NCI-H1436 (cell line): Measurements from ENCODE around the gene COL4A2.
"Not testable (repeated sequence)": the region's sequence is repeated elsewhere in the genome, so short reads cannot be mapped to it uniquely, and the experiment has no call there.

Experiments
- DNase-seq: peaks from one replicate; lab custom pipeline; 2025; lab: John Stamatoyannopoulos, UW

The COL4A2 gene

DNA sequence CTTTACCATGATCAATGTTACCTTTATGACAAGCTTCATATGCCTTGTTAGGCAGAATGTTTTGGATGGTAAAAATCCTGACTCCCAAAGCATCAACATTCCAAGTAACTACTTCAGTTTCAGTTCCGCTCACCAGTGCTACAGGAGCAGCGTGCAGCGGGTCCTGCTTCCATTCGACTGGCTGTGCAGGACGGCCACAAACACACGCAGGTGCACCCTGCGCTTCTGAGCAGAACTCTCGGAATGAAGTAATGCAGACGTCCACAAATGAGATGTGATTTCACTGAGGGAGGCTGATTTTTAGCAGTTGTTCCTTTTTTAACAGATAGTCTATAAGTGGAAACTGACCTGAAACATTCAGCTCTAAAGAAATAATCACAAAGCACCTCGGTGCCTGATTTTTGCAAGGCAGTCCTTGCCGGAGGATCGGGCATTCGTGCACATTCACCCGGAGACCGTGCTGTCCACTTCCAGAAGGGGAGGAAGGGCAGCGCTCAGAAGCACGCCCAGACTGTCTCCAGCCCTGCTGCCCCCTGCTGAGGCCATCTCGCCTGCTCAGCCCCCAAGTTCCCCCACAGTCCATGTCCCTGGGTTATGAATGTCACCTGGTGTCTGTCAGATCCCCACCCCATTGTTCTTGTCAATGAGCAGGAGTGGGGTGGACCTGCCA is 168.6 kb downstream of the COL4A2 start:
- DNase-seq = no peak

DNA sequence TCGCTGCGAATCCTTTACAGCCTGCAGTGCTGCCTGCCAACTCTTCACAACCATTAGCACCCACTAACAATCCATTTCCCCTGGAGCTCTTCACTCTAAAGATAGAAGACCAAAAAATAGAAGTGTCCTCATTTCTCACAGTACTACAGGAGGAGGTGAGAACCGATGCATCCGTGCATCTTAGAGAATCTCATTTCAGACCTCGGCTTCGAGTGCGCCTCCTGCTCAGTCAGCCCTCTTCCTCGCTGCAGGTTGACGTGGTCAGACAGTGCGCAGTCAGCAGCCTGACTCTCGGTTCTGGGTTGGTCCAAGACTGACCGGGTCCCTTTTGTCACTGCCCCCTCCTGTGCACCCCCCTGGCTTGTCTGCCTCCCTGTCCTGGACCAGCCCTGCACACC is 169.1 kb downstream of the COL4A2 start:
- no peak for DNase-seq

DNA sequence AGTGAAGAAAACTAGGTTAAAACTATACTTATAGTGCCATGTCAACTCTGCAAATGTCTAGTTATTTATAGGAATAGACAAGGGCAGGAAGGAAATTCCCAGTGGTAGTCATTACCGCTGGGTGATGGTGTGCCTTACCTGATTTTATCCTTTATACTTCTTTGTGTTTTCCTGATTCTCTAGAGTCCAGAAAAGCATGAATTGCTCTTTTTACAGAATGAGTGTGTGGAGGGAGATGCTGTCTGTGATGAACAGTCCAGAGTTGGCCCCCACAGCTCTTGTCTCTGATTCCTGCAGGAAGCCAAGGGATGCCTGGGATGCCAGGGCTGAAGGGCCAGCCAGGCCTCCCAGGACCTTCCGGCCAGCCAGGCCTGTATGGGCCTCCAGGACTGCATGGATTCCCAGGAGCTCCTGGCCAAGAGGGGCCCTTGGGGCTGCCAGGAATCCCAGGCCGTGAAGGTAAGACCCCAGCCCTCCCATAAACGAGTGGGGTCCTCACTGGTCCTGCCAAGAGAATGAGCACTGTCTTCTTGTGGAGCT is 170.7 kb downstream of the COL4A2 start:
- no peak for DNase-seq

DNA sequence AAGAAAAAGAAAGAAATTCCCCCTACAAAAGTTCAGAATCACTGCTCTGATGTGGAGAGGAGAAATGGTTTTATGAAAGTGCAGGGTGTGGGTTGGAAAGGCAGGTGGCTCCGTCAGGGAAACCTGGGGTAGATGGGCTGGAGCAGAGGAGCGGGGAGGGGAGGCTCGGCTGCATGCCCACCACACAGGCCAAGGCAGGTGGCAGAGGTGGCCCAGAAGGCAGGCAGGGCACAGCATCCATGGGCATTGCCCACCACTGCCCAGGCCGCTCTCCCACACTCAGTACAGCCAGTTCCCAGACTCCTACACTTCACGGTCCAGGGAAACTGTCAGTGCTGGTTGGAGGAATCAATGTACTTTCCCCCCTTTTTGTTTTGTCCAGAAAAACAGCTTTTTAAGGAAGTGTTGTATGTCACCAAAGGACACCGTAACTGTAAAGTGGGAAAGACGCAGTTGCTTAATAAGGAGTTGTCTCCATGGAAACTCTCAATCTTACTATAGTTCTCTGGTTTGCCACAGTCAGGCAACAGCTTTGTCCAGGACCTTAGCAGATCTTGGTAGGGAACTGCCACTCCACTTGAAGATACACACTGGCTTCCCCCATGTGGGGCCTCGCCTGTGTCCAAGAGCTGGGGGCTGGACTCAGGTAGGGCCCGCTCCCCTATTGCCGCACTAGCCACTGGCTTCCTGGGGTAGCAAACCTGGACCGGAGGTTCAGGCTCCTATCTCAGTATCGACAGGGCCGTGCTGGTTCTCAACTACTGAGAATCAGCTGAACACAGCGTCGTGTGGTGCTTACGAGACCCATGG is 171.5 kb downstream of the COL4A2 start:
- no peak for DNase-seq

DNA sequence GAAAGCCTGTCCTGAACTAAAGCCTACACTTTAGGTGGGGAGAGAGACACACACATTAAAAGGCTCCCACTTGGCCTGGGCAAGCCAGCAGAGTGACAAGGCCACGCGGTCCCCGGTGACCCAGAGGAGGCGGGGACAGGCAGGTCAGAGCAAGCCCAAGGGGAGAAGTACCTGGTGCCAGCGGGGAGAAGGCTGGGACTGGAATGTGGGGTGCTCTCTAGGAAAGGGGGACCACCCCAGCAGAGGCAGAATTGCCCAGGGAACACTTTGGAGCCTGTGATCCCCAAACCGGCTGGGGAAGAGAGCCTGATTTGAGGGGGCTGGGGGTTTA is 172.1 kb downstream of the COL4A2 start:
- DNase-seq = no peak

DNA sequence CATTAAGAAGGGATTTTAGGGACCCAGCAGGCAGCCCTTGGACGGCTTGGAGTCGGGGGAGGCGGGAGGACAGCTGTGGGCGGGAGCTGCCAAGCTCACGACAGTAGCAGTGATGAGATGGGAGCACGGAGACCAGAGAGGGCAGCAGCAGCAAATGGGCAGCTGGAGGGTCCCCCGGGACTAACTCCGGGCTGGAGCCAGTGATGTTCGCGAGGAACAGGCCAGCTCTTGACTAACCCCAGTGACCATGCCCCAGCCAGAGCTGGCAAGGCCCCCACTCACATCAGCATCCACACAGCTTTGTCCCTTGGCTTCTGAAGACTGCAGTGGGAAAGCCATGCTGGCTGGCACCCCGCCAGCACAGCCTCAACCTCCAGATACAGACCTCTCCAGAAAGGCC is 172.6 kb downstream of the COL4A2 start:
- no peak for DNase-seq

- DNase-seq = no peak
Observed at GRCh38 chr13:110480161-110480560, 173.1 kb downstream of the COL4A2 start.

DNA sequence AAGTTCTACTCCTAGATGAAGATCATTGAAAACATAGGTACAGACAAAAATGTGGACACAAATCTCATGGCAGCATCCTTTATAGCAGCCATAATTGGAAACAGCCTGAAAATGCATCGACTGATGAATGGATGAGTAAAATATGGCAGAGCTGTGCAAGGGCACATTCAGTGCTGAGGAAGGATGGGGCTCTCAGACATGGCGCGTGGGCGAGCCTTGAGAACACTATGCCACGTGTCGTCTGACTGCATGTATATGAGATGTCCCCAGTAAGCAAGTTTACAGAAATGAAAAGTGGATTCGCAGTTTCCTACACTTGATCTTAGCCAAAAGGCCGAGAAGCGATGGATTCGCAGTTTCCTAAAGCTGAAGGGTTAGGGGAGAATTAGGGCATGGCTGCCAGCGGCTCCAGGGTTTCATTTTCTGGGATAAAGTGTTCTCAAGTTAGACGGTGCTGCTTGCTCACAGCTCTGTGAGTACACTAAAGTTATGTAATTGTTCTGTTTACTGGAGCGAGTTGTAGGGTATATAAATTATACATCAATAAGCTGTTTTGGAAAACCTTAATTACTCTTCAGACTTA is 176.4 kb downstream of the COL4A2 start:
- DNase-seq = no peak

DNA sequence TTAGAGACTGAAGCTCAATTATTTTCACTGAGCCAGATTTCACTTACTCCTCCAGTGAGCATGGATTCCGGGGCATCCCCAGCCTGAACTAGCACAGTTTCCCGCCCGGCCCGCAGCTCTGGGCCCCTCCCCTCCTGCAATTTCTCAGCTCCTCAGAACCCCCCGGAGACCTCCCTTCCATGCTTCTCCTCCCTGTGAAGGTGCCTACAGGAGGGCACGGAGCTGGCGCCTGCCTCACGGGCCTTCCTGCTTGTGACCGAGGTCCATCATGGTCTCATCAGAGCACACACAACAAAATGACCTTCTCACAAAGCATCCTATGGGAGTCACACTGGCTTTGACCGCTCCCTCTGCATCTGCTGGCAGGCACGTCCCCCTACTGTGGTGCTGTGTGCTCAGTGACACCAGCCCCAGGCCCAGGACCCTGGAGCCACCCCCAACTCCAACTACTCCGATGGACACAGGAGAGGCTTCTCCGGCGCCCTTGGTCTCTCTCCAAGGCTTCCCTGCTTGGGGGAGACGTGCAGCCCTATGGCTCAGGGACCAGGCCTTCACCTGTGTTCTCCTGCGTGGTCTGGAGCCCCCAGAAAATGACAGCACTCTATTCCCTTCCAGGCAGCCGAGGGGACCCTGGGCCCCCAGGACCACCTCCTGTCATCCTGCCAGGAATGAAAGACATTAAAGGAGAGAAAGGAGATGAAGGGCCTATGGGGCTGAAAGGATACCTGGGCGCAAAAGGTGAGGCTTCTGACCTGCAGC is 177.4 kb downstream of the COL4A2 start:
- DNase-seq = no peak

GRCh38 chr13:110485604-110486003 is 178.5 kb downstream of the COL4A2 start:
- no peak for DNase-seq

DNA sequence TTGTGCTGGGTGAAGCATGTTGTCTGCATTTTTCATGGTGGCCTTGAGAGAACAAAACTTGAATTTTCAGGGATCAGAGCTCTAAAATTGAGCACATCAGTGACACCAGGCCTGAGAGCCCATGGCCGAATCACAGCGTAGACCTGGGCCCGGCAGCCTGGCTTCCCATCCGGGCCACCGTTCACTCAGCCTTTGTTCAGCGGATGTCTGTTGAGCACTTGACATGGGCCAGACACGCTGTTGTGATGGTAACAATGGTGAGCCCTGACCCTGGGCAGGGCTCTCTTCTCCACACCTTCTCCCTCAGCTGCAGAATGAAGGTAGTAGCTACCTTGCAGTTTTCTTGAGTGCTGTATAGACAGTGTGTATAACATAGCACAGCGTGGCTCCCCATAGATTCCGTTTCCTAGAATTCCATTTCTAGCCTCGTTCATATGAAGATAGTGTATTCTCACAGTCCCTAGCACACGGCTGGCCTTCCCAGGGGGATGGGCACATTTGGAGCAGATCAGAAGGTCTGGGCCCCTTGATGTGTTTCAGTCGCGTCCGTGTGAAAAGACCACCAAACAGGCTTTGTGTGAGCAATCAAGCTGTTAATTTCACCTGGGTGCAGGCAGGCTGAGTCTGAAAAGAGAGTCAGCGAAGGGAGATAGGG is 179.1 kb downstream of the COL4A2 start:
- no peak for DNase-seq

DNA sequence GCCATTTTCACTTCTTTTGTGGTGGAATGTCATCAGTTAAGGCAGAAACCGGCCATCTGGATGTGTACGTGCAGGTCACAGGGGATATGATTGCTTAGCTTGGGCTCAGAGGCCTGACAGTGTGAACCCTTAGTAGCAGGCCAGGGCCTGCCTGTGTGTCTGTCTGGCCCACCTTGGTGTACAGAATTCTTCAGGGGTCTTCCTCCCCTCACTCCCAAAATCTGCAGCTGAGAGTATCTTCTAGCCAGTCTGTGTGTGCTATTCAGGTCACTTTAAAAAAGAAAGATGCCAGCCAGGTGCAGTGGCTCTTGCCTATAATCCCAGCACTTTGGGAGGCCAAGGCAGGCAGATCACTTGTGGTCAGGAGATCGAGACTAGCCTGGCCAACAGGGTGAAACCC is 179.8 kb downstream of the COL4A2 start:
- not testable (repeated sequence) for DNase-seq

DNA sequence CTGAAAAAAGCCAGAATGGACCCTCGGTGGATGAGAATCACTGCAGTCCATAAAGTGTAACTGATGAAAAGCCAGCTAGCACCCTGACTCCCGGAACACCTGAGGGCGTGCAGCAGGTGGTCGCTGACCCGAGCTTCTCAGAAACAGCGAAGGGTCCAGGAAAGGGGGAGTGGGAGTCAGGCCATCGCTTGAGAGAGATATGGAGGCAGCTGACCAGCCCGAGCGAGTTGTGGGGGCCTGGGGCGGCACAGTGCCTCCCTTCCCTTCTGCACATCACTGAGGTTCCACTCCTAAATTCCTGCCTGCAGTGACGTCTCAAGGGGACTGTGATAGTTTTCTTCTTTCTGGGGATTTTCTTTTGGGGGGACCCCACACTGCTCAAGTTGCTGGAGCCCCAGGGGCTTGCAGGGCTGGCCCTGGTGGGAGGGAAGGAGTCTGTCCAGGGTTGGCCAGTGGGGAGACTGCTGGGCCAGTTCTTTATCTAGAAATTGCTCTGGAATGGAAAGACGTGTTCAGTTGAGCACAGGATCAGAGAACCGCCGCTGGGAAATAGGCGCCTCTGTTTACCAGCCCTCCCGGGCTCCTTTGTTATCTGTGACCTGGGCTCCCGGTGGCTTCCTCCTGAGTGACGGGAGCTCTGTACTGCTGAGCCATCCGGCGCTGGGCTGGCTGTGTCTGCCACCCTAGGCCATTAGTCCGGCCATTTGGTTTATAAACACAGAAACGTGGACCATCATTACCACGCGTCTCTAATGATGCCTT is 183.1 kb downstream of the COL4A2 start:
- DNase-seq = no peak

- DNase-seq = no peak
Observed at GRCh38 chr13:110491869-110492678, 185.0 kb downstream of the COL4A2 start.

GRCh38 chr13:110492679-110493593 is 185.9 kb downstream of the COL4A2 start:
- DNase-seq = no peak

DNA sequence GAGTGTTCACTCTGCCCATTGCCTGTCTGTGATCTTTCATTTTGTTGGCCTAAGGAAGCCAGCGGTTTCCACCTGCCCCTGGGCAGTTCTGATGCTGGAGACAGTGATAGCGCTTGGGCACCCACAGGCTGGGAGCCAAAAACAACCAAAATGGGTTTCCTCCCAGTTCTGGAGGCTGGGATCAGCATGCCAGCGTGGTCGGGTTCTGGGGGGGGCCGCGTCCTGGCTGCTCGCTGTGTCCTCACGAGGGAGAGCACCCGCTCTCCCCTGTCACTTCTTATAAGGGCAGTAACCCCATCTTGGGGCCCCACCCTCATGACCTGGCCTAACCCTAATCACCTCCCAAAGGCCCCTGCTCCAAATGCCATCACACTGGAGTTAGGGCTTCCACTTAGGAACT is 186.5 kb downstream of the COL4A2 start:
- no peak for DNase-seq

DNA sequence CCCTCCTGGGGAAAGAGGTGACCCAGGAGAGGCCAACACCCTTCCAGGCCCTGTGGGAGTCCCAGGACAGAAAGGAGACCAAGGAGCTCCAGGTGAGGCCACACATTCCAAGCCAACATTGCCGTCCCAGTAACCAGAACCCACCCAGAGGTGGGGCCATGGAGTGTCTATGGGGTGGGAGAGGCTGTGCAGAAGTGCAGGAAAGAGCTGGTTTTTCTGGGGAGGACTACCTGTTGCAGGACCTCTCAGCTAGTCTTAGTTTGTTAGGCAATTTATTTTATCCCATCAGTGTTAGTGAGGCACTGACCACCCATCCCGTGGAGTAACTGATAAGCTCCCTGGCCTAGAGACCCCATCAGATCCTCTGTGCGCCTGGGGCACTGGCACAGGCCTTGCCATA is 188.3 kb downstream of the COL4A2 start:
- no peak for DNase-seq

DNA sequence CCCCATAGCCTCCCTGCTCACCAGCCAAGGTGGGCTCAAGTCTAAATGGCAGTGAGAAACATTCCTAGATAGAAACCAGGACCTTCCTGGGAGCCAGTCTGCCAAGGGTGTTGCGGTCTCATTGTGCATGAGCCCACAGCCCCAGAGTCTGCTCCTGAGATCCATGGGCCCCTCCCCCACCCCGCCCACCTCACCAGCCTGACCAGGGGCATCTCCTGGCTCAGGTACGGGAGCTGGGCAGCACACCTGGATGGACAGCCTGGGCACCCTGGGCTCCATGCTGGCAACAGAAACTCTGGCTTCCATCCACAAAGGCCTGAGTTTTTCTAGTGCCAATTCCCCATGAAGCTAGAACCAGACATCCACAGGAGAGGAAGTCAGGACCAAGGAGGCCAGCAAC is 188.8 kb downstream of the COL4A2 start:
- no peak for DNase-seq

GRCh38 chr13:110496281-110496680 is 189.2 kb downstream of the COL4A2 start:
- no peak for DNase-seq
